CD4-positive, alpha-beta T cell treated with Interleukin-6 for 4 hours (primary cell): Measurements from ENCODE around the gene NYNRIN.

Source experiments
- DNase-seq: peaks from one replicate; pipeline ENCODE4 v3.0.0-alpha.2; 2020; ENCODE audit warnings: mixed read lengths

NYNRIN gene

GRCh38 chr14:24395609-24396582 lies 2.9 kb upstream of the NYNRIN start:
- DNase-seq = no peak

GRCh38 chr14:24397639-24398292 lies 1.0 kb upstream of the NYNRIN start:
- no peak for DNase-seq

DNA sequence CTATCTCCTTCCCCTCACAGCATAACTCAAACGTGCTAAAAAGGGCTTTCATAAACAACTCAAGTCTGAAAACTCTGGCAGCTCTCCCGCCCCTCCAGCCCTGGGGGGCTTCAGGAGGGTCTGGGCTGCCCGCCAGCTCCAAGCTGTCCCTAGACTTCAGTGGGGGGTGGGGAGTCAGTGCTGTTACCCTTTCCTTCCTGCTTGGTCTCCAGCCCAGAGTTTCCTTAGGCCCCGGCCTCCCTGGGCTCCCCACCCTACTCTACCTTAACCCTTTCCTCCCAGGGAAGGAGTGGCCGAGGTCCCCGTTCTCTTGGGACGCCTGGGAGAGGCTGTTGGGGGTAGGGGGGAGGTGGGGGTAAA lies 530 bp upstream of the NYNRIN start:
- no peak for DNase-seq

GRCh38 chr14:24399447-24399822 lies 632 bp downstream of the NYNRIN start:
- no peak for DNase-seq

DNA sequence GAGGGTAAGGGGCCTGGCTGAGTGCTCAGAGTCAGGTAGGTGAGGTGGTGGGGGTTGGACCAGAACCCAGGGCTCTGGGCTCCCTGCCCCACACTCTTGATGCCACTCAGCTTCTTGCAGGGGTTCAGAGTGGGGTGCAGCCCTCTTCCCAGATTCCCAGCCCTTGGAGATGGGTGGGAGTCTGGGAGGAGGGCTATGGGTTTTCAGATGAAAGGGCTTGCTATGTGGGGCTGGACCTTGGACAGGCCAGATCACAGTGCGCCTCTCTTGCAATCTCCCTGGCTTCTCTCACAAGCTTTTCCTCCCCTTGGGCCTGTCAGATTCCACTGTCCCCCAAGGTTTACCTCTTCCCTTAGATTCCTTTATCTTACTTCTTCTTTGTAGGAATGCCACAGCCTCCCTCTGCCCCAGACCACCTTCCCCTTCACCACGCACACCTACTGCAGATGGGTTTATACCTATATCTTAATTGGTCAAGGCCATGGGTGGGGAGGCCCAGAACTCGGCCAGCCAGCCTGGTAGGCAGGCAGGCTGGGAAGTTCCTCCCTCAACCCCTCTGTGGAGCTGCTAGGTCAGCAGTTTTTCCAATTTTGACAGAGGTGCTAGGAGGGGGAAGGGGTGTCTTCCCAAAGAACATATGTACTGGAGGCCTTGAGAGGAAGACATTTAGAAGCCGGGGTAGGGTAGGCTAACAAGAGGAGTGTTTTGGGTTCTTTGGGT lies 1.4 kb downstream of the NYNRIN start:
- DNase-seq = no peak

GRCh38 chr14:24401810-24402702 lies 3.3 kb downstream of the NYNRIN start:
- DNase-seq = no peak

DNA sequence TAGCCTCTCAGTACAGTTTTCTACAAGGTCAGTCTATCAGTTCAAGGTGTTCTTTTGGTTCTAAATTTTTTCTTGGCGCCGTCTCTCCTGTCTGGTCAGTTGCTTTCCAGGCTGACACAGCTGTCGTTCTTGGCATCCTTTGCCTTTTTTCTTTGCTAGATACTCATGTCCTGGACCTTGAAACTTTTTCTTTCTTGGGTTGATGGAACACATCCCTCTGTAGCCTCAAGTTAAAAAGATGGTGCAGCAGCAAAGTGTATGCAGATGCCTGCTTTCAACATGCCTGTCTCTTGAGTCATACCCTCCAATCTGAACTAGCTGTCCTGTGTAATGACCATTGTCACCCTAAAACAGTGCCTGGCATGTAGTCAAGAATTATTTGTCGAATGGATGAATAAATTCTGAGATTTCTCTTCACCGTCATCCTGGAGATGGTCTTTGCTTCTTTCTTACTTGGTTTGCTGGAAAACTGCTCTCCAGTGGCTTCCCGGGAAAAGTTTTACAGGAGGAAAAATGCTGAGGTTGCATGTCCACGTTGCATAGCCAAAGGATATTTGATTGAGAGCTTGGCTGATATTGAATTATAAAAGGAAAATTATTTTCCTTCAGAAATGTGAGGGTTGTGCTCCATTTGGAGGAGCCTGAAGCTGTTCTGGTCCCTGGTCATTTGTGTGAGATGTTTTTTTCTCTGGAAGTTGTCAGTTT lies 4.6 kb downstream of the NYNRIN start:
- no peak for DNase-seq

GRCh38 chr14:24404814-24405213 lies 6.0 kb downstream of the NYNRIN start:
- no peak for DNase-seq

GRCh38 chr14:24406416-24406815 lies 7.6 kb downstream of the NYNRIN start:
- no peak for DNase-seq

DNA sequence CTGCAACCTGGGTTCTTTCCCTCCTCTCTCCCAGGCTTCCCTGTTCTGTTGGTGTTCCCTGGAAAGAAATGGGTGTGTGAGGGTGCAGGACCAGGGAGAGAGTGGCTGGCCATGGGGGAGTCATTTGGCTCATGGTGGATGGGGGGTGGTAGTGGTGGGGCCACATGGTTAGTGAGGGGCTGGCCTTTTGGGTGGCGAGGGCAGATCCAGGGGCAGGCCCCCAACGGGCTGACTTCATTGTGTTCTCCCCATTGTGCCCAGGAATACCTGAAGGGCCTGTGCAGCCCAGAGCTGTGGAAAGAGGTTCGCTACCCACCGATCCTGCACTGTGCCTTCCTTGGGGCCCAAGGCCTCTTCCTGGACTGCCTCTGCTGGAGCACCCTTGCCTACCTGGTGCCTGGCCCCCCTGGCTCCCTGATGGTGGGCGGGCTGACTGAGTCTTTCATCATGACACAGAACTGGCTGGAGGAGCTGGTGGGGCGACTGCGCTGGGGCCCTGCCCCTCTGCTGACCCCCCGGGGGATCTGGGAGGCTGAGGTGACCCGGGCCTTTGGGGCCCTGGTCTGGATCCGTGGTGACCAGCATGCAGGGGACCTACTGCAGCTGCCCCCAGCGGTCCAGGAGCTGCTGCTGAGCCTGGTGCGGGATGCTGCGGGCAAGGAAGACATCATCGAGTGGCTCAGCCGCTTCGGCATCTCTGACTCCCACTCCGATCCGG lies 9.0 kb downstream of the NYNRIN start:
- no peak for DNase-seq

GRCh38 chr14:24408764-24409163 lies 10.0 kb downstream of the NYNRIN start:
- DNase-seq = no peak

DNA sequence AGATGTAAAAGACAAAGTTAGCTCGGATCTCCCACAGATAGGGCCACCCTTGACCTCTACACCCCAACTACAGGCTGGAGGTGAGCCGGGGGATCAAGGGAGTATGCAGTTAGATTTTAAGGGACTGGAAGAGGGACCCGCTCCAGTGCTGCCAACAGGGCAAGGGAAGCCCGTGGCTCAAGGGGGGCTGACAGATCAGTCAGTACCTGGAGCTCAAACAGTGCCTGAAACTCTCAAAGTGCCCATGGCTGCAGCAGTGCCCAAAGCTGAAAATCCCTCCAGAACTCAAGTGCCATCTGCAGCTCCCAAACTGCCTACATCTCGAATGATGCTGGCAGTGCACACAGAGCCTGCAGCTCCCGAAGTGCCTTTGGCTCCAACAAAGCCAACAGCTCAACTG lies 10.4 kb downstream of the NYNRIN start:
- no peak for DNase-seq

GRCh38 chr14:24409956-24410355 lies 11.2 kb downstream of the NYNRIN start:
- DNase-seq = no peak

- peak; percentile 40 for DNase-seq
These were observed 12.9 kb downstream of the NYNRIN start for GRCh38 chr14:24411443-24412389.

DNA sequence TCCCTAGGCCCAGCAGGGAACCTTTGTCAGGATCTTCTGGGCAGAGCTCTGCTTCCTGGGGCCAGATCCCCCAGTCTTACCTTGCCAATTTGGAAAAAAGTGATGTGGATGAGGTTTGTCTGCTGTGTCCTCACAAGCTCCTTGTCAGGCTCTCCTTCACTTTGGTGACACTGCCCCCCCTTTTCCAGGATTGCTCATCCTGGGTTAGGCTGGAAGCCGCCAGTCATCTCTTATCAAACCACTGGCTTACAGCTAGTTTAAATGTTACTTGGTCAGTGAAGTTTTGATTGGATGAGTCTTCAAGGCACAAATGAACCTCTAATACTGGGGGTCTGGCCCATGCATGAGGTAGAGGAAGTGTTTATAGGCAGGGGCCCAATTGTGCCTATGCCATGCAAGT lies 15.3 kb downstream of the NYNRIN start:
- DNase-seq = no peak

- no peak for DNase-seq
These were observed 16.1 kb downstream of the NYNRIN start for GRCh38 chr14:24414732-24415420.

DNA sequence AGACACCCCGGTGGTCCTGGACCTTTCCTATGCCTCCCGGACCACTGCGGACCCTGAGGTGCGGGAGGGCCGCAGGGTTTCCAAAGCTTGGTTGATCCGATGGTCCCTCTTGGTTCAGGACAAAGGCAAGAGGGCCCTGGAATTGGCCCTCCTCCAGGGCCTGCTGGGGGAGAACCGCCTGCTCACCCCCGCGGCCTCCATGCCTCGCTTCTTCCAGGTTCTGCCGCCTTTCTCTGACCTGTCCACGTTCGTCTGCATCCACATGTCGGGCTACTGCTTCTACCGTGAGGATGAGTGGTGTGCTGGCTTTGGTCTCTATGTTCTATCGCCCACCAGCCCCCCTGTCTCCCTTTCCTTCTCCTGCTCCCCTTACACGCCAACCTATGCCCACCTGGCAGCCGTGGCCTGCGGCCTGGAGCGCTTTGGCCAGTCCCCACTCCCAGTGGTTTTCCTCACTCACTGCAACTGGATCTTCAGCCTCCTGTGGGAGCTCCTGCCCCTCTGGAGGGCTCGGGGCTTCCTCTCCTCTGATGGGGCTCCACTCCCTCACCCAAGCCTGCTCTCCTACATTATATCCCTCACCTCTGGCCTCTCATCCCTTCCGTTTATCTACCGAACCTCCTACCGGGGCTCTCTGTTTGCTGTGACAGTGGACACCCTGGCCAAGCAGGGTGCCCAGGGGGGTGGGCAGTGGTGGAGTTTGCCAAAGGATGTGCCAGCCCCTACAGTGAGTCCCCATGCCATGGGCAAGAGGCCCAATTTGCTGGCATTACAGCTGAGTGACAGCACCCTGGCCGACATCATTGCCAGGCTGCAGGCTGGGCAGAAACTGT lies 16.8 kb downstream of the NYNRIN start:
- no peak for DNase-seq

GRCh38 chr14:24416254-24416931 lies 17.6 kb downstream of the NYNRIN start:
- no peak for DNase-seq
